WI38 (cell line): ENCODE data around the gene PERP.
"Not testable (repeated sequence)": the region's sequence is repeated elsewhere in the genome, so short reads cannot be mapped to it uniquely, and the experiment has no call there.

ENCODE experiments used
- H3K4me3 ChIP-seq: 2 replicates; pipeline ENCODE4 v1.5.1; 2011; ENCODE audit warnings: low read depth, mild to moderate bottlenecking, control low read depth, low read length
- CTCF ChIP-seq: IDR thresholded peaks from 2 replicates; pipeline ENCODE4 v1.5.1; 2012; ENCODE audit warnings: low read depth, mild to moderate bottlenecking, control low read depth, low read length

The PERP gene

GRCh38 chr6:138085839-138086222 is 21.4 kb downstream of the PERP start:
- no peak for TF ChIP-seq CTCF
- no peak overlapping the region for H3K4me3 ChIP-seq

GRCh38 chr6:138084904-138085838 is 22.0 kb downstream of the PERP start:
- no peak overlapping the region for H3K4me3 ChIP-seq
- no peak for TF ChIP-seq CTCF

GRCh38 chr6:138082232-138082631 is 25.0 kb downstream of the PERP start:
- TF ChIP-seq CTCF: no peak
- no peak overlapping the region for H3K4me3 ChIP-seq

GRCh38 chr6:138079556-138079955 is 27.7 kb downstream of the PERP start:
- H3K4me3 ChIP-seq: not testable (repeated sequence)

- no peak for TF ChIP-seq CTCF
- H3K4me3 ChIP-seq: no peak overlapping the region
These were observed 28.7 kb downstream of the PERP start for GRCh38 chr6:138078491-138078890.

GRCh38 chr6:138073264-138073663 is 34.0 kb downstream of the PERP start:
- H3K4me3 ChIP-seq: no peak overlapping the region
- no peak for TF ChIP-seq CTCF

- no peak for TF ChIP-seq CTCF
- no peak overlapping the region for H3K4me3 ChIP-seq
These were observed 43.5 kb downstream of the PERP start for GRCh38 chr6:138063726-138064125.
